LNCaP clone FGC (cell line): ENCODE data around the gene RBM4B.

Experiments
- DNase-seq: peaks from one replicate; pipeline ENCODE4 v3.0.0-alpha.2; 2011; ENCODE audit warnings: low read depth
- H3K4me3 ChIP-seq: 2 replicates; pipeline ENCODE4 v1.5.1; 2011; ENCODE audit warnings: mild to moderate bottlenecking, low read depth, low read length, control low read depth
- CTCF ChIP-seq: IDR thresholded peaks from 2 replicates; pipeline ENCODE4 v1.5.1; 2012; ENCODE audit warnings: mild to moderate bottlenecking; ENCODE audit not compliant: control insufficient read depth, insufficient read depth; ENCODE audit errors: extremely low read depth

RBM4B gene

GRCh38 chr11:66691311-66691980 lies 13.8 kb upstream of the RBM4B start:
- TF ChIP-seq CTCF = no peak
- no peak for DNase-seq
- H3K4me3 ChIP-seq = no peak overlapping the region

- no peak for DNase-seq
- TF ChIP-seq CTCF = no peak
- H3K4me3 ChIP-seq = no peak overlapping the region
These were observed 12.2 kb upstream of the RBM4B start for GRCh38 chr11:66689661-66690590.

- no peak for DNase-seq
- H3K4me3 ChIP-seq = no peak overlapping the region
- TF ChIP-seq CTCF = no peak
These were observed 11.2 kb upstream of the RBM4B start for GRCh38 chr11:66688561-66689534.

GRCh38 chr11:66687831-66688281 lies 10.2 kb upstream of the RBM4B start:
- DNase-seq = no peak
- TF ChIP-seq CTCF = no peak

GRCh38 chr11:66686801-66687750 lies 9.4 kb upstream of the RBM4B start:
- DNase-seq = no peak
- TF ChIP-seq CTCF = no peak
- H3K4me3 ChIP-seq = no peak overlapping the region

More at GRCh38 chr11:66687831-66688281, 10.2 kb upstream of the RBM4B start:
- H3K4me3 ChIP-seq = no peak overlapping the region
